Effector memory CD8-positive, alpha-beta T cell (primary cell): ENCODE data around the gene CDYL.
A peak's percentile ranks its signal among the peaks of the same experiment; 100 is the strongest.

Experiments
- ATAC-seq: fragments of 150-1000 bp; cut with Tn5 transposase; replicated peaks from 2 replicates; pipeline ENCODE4 v1.10.0; 2021; ENCODE audit warnings: mild to moderate bottlenecking, moderate library complexity
- DNase-seq, 3 experiments: peaks; one replicate each; pipeline ENCODE4 v3.0.0; 2021
- H3K27ac Mint-ChIP-seq, 2 donors: one replicate each; pipeline ENCODE4 v1.8.0; 2022; ENCODE audit warnings: mild to moderate bottlenecking in 2 of 2, mixed read lengths in 2 of 2, moderate library complexity in 2 of 2
- H3K27me3 Mint-ChIP-seq, 2 donors: one replicate each; pipeline ENCODE4 v1.8.0; 2022; ENCODE audit warnings: mixed read lengths in 2 of 2
- H3K36me3 Mint-ChIP-seq: one replicate; pipeline ENCODE4 v1.8.0; 2022; ENCODE audit warnings: mild to moderate bottlenecking, moderate library complexity, mixed read lengths; ENCODE audit not compliant: insufficient read depth
- H3K4me1 Mint-ChIP-seq, 2 donors: one replicate each; pipeline ENCODE4 v1.8.0; 2022; ENCODE audit warnings: low read depth in 2 of 2, mixed read lengths in 2 of 2
- H3K4me3 Mint-ChIP-seq, 2 donors: one replicate each; pipeline ENCODE4 v1.8.0; 2022; ENCODE audit warnings: mild to moderate bottlenecking in 2 of 2, mixed read lengths in 2 of 2, moderate library complexity in 2 of 2
- H3K9me3 Mint-ChIP-seq, 2 donors: one replicate each; pipeline ENCODE4 v1.8.0; 2022; ENCODE audit warnings: mixed read lengths in 2 of 2
- total RNA-seq, 9 experiments: gene quantifications; one replicate each; lab custom pipeline; 2026; lab: John Stamatoyannopoulos, UW

CDYL gene
- 25.9 to 50.5 (median 39.7) reads per million in 9 experiments for total RNA-seq

GRCh38 chr6:4776131-4776492, at the start of gene CDYL:
Gene CDYL (plus strand): TSS chr6:4776404. CDS start chr6:4776784, 380 bp downstream.
- peak within 1 kb of the TSS; percentile 83 to 94 for H3K27ac Mint-ChIP-seq
- no peaks in the 10 kb centered on the region for H3K27me3 Mint-ChIP-seq
- H3K36me3 Mint-ChIP-seq = peaks cover 7% of the 10 kb centered on the region
- H3K4me1 Mint-ChIP-seq = peaks cover 36 to 38% of the 10 kb centered on the region in 2 donors
- H3K9me3 Mint-ChIP-seq = peaks cover 0 to 4% of the 10 kb centered on the region in 2 donors
- peak; percentile 83 to 90 (median 85) for DNase-seq
- H3K4me3 Mint-ChIP-seq = peak within 1 kb of the TSS; percentile 92 to 94
- ATAC-seq = peak; percentile 72

- no peak overlapping the region for H3K4me3 Mint-ChIP-seq
- DNase-seq = no peak
- ATAC-seq = no peak
- H3K9me3 Mint-ChIP-seq = no peaks in the 10 kb centered on the region
- no peak overlapping the region for H3K27ac Mint-ChIP-seq
- peaks cover 8 to 11% of the 10 kb centered on the region in 2 donors for H3K4me1 Mint-ChIP-seq
- no peaks in the 10 kb centered on the region for H3K36me3 Mint-ChIP-seq
- H3K27me3 Mint-ChIP-seq = peaks cover 20 to 45% of the 10 kb centered on the region in 2 donors
Observed at GRCh38 chr6:4726645-4727044, 49.6 kb upstream of the CDYL start.

GRCh38 chr6:4727217-4727616, 49.0 kb upstream of the CDYL start:
- DNase-seq = no peak
- ATAC-seq = no peak
- Mint-ChIP-seq H3K4me1 (peaks cover 8 to 11% of the 10 kb centered on the region in 2 donors), H3K27me3 (peaks cover 20 to 45% of the 10 kb centered on the region in 2 donors), H3K36me3 (no peaks in the 10 kb centered on the region), H3K4me3 (no peak overlapping the region), H3K9me3 (no peaks in the 10 kb centered on the region), H3K27ac (no peak overlapping the region)

GRCh38 chr6:4727671-4728435, 48.4 kb upstream of the CDYL start:
- peak overlapping the region in 1 of 2 donors; percentile 42 for H3K4me3 Mint-ChIP-seq
- no peak for DNase-seq
- no peaks in the 10 kb centered on the region for H3K9me3 Mint-ChIP-seq

GRCh38 chr6:4728436-4728769, 47.8 kb upstream of the CDYL start:
- Mint-ChIP-seq H3K27ac (peak overlapping the region in 1 of 2 donors; percentile 71), H3K4me3 (peak overlapping the region in 1 of 2 donors; percentile 42), H3K9me3 (no peaks in the 10 kb centered on the region), H3K27me3 (peaks cover 15 to 38% of the 10 kb centered on the region in 2 donors), H3K36me3 (no peaks in the 10 kb centered on the region), H3K4me1 (peaks cover 11% of the 10 kb centered on the region in 2 donors)
- DNase-seq (no peak), ATAC-seq (no peak)

More at GRCh38 chr6:4727671-4728435, 48.4 kb upstream of the CDYL start:
- peaks cover 20 to 44% of the 10 kb centered on the region in 2 donors for H3K27me3 Mint-ChIP-seq
- H3K4me1 Mint-ChIP-seq = peaks cover 8 to 11% of the 10 kb centered on the region in 2 donors
- no peak for ATAC-seq
- H3K27ac Mint-ChIP-seq = peak overlapping the region in 1 of 2 donors; percentile 71
- no peaks in the 10 kb centered on the region for H3K36me3 Mint-ChIP-seq

GRCh38 chr6:4728926-4729325, 47.3 kb upstream of the CDYL start:
- Mint-ChIP-seq H3K4me3 (no peak overlapping the region), H3K9me3 (no peaks in the 10 kb centered on the region), H3K27me3 (peaks cover 14 to 36% of the 10 kb centered on the region in 2 donors), H3K4me1 (peaks cover 11% of the 10 kb centered on the region in 2 donors), H3K27ac (no peak overlapping the region), H3K36me3 (no peaks in the 10 kb centered on the region)
- DNase-seq (no peak), ATAC-seq (no peak)

- Mint-ChIP-seq H3K4me1 (peaks cover 11% of the 10 kb centered on the region in 2 donors), H3K27me3 (peaks cover 28 to 60% of the 10 kb centered on the region in 2 donors), H3K9me3 (no peaks in the 10 kb centered on the region), H3K27ac (no peak overlapping the region), H3K36me3 (no peaks in the 10 kb centered on the region), H3K4me3 (no peak overlapping the region)
- ATAC-seq (no peak), DNase-seq (no peak)
Observed at GRCh38 chr6:4731996-4732395, 44.2 kb upstream of the CDYL start.

- ATAC-seq (no peak), DNase-seq (no peak)
- peaks cover 30 to 58% of the 10 kb centered on the region in 2 donors for H3K27me3 Mint-ChIP-seq
- H3K36me3 Mint-ChIP-seq = no peaks in the 10 kb centered on the region
- no peak overlapping the region for H3K27ac Mint-ChIP-seq
- H3K9me3 Mint-ChIP-seq = no peaks in the 10 kb centered on the region
- no peak overlapping the region for H3K4me3 Mint-ChIP-seq
- H3K4me1 Mint-ChIP-seq = peaks cover 7 to 8% of the 10 kb centered on the region in 2 donors
Observed at GRCh38 chr6:4732691-4733315, 43.4 kb upstream of the CDYL start.

GRCh38 chr6:4736371-4736873, 39.8 kb upstream of the CDYL start:
- no peaks in the 10 kb centered on the region for H3K9me3 Mint-ChIP-seq
- DNase-seq (no peak), ATAC-seq (no peak)
- no peaks in the 10 kb centered on the region for H3K36me3 Mint-ChIP-seq
- H3K27me3 Mint-ChIP-seq = peaks cover 16 to 36% of the 10 kb centered on the region in 2 donors
- H3K4me1 Mint-ChIP-seq = peaks cover 0 to 3% of the 10 kb centered on the region in 2 donors
- H3K27ac Mint-ChIP-seq = no peak overlapping the region
- no peak overlapping the region for H3K4me3 Mint-ChIP-seq

GRCh38 chr6:4740032-4740431, 36.2 kb upstream of the CDYL start:
- Mint-ChIP-seq H3K9me3 (no peaks in the 10 kb centered on the region), H3K4me3 (no peak overlapping the region), H3K27ac (no peak overlapping the region), H3K36me3 (no peaks in the 10 kb centered on the region), H3K27me3 (peaks cover 16 to 24% of the 10 kb centered on the region in 2 donors), H3K4me1 (no peaks in the 10 kb centered on the region)
- DNase-seq (no peak), ATAC-seq (no peak)

- peaks cover 0 to 7% of the 10 kb centered on the region in 2 donors for H3K27me3 Mint-ChIP-seq
- no peaks in the 10 kb centered on the region for H3K36me3 Mint-ChIP-seq
- H3K27ac Mint-ChIP-seq = no peak overlapping the region
- no peak for DNase-seq
- no peak overlapping the region for H3K4me3 Mint-ChIP-seq
- no peaks in the 10 kb centered on the region for H3K9me3 Mint-ChIP-seq
- H3K4me1 Mint-ChIP-seq = no peaks in the 10 kb centered on the region
- ATAC-seq = no peak
Observed at GRCh38 chr6:4743062-4743461, 33.1 kb upstream of the CDYL start.

- Mint-ChIP-seq H3K4me3 (no peak overlapping the region), H3K36me3 (no peaks in the 10 kb centered on the region), H3K9me3 (no peaks in the 10 kb centered on the region), H3K27ac (peak overlapping the region in 1 of 2 donors; percentile 1), H3K27me3 (no peaks in the 10 kb centered on the region), H3K4me1 (no peaks in the 10 kb centered on the region)
- DNase-seq (no peak), ATAC-seq (no peak)
Observed at GRCh38 chr6:4743926-4744325, 32.3 kb upstream of the CDYL start.

- ATAC-seq = no peak
- DNase-seq = no peak
- H3K27me3 Mint-ChIP-seq = no peaks in the 10 kb centered on the region
- no peaks in the 10 kb centered on the region for H3K36me3 Mint-ChIP-seq
- no peaks in the 10 kb centered on the region for H3K4me1 Mint-ChIP-seq
- H3K27ac Mint-ChIP-seq = no peak overlapping the region
- no peaks in the 10 kb centered on the region for H3K9me3 Mint-ChIP-seq
- no peak overlapping the region for H3K4me3 Mint-ChIP-seq
Observed at GRCh38 chr6:4747588-4747987, 28.6 kb upstream of the CDYL start.
